HK-2 (cell line): ENCODE measurements around the gene MBNL2.

Experiments used
- DNase-seq: peaks from one replicate; pipeline ENCODE4 v3.0.0-alpha.2; 2018; ENCODE audit not compliant: unreplicated experiment

MBNL2 gene

GRCh38 chr13:97273341-97273831 is 51.3 kb downstream of the MBNL2 start:
- no peak for DNase-seq

- DNase-seq: no peak
Measured at GRCh38 chr13:97274829-97275649, 52.9 kb downstream of the MBNL2 start.

GRCh38 chr13:97275776-97276501 is 53.8 kb downstream of the MBNL2 start:
- DNase-seq: no peak

GRCh38 chr13:97276862-97277269 is 54.7 kb downstream of the MBNL2 start:
- DNase-seq: no peak

GRCh38 chr13:97278435-97279411 is 56.6 kb downstream of the MBNL2 start:
- no peak for DNase-seq

GRCh38 chr13:97279913-97280312 is 57.8 kb downstream of the MBNL2 start:
- DNase-seq: no peak

GRCh38 chr13:97280478-97280877 is 58.3 kb downstream of the MBNL2 start:
- no peak for DNase-seq

- DNase-seq: no peak
Measured at GRCh38 chr13:97281028-97281427, 58.9 kb downstream of the MBNL2 start.

GRCh38 chr13:97282705-97283104 is 60.6 kb downstream of the MBNL2 start:
- DNase-seq: no peak

GRCh38 chr13:97283888-97284287 is 61.8 kb downstream of the MBNL2 start:
- DNase-seq: no peak

GRCh38 chr13:97284558-97284957 is 62.4 kb downstream of the MBNL2 start:
- no peak for DNase-seq

GRCh38 chr13:97285221-97285955 is 63.3 kb downstream of the MBNL2 start:
- DNase-seq: no peak

- no peak for DNase-seq
Measured at GRCh38 chr13:97286317-97287046, 64.3 kb downstream of the MBNL2 start.

GRCh38 chr13:97287047-97287383 is 64.9 kb downstream of the MBNL2 start:
- no peak for DNase-seq

- no peak for DNase-seq
Measured at GRCh38 chr13:97288486-97288900, 66.4 kb downstream of the MBNL2 start.

GRCh38 chr13:97289514-97290298 is 67.6 kb downstream of the MBNL2 start:
- DNase-seq: no peak

- DNase-seq: no peak
Measured at GRCh38 chr13:97295283-97296182, 73.4 kb downstream of the MBNL2 start.

- no peak for DNase-seq
Measured at GRCh38 chr13:97296740-97297139, 74.6 kb downstream of the MBNL2 start.

- no peak for DNase-seq
Measured at GRCh38 chr13:97298816-97299215, 76.7 kb downstream of the MBNL2 start.
